Liver (tissue), 3 donors: ENCODE results near the gene HEMGN.

Source experiments
- HNF4A ChIP-seq, 2 donors: conservative IDR thresholded peaks; 2 replicates each; pipeline ENCODE4 v1.6.1; 2016; ENCODE audit warnings: antibody characterized with exemption in 2 of 2, mild to moderate bottlenecking in 2 of 2
- HNF4G ChIP-seq: IDR thresholded peaks from 2 replicates; pipeline ENCODE4 v1.6.1; 2016; ENCODE audit warnings: antibody characterized with exemption
- JUND ChIP-seq, 2 donors: IDR thresholded peaks; 2 replicates each; pipeline ENCODE4 v1.6.1; 2016; ENCODE audit warnings: antibody characterized with exemption in 2 of 2
- RAD21 ChIP-seq, 2 donors: IDR thresholded peaks; 2 replicates each; pipeline ENCODE4 v1.6.1; 2016; ENCODE audit warnings: antibody characterized with exemption in 2 of 2, mild to moderate bottlenecking in 2 of 2
- RXRA ChIP-seq, 2 donors: IDR thresholded peaks; 2 replicates each; pipeline ENCODE4 v1.6.1; 2017 to 2018; ENCODE audit warnings: antibody characterized with exemption in 2 of 2, mild to moderate bottlenecking in 1 of 2
- TAF1 ChIP-seq: conservative IDR thresholded peaks from 2 replicates; pipeline ENCODE4 v1.6.1; 2016; ENCODE audit warnings: antibody characterized with exemption, mild to moderate bottlenecking
- ZBTB33 ChIP-seq: IDR thresholded peaks from 2 replicates; pipeline ENCODE4 v1.6.1; 2016; ENCODE audit warnings: antibody characterized with exemption
- TF ChIP-seq, protein P1 (sequence below): IDR thresholded peaks from 2 replicates; pipeline ENCODE4 v1.6.1; 2016; ENCODE audit warnings: antibody characterized with exemption, mild to moderate bottlenecking
- TF ChIP-seq, protein P2 (sequence below): fragments of 150-350 bp; IDR thresholded peaks from 2 replicates; pipeline ENCODE4 v1.5.1; 2017; ENCODE audit warnings: improper control_type of control experiment, low read depth, low read length; ENCODE audit not compliant: missing input control
- TF ChIP-seq, protein P3 (sequence below): IDR thresholded peaks from 2 replicates; pipeline ENCODE4 v1.6.1; 2016; ENCODE audit warnings: antibody characterized with exemption
- TF ChIP-seq, protein P4 (sequence below): IDR thresholded peaks from 2 replicates; pipeline ENCODE4 v1.6.1; 2016; ENCODE audit warnings: antibody characterized with exemption
- donor health status: healthy.
- donor health status: healthy.

GRCh38 chr9:97930972-97931371 lies 7.0 kb downstream of the HEMGN start:
- TF ChIP-seq, protein P1, sequence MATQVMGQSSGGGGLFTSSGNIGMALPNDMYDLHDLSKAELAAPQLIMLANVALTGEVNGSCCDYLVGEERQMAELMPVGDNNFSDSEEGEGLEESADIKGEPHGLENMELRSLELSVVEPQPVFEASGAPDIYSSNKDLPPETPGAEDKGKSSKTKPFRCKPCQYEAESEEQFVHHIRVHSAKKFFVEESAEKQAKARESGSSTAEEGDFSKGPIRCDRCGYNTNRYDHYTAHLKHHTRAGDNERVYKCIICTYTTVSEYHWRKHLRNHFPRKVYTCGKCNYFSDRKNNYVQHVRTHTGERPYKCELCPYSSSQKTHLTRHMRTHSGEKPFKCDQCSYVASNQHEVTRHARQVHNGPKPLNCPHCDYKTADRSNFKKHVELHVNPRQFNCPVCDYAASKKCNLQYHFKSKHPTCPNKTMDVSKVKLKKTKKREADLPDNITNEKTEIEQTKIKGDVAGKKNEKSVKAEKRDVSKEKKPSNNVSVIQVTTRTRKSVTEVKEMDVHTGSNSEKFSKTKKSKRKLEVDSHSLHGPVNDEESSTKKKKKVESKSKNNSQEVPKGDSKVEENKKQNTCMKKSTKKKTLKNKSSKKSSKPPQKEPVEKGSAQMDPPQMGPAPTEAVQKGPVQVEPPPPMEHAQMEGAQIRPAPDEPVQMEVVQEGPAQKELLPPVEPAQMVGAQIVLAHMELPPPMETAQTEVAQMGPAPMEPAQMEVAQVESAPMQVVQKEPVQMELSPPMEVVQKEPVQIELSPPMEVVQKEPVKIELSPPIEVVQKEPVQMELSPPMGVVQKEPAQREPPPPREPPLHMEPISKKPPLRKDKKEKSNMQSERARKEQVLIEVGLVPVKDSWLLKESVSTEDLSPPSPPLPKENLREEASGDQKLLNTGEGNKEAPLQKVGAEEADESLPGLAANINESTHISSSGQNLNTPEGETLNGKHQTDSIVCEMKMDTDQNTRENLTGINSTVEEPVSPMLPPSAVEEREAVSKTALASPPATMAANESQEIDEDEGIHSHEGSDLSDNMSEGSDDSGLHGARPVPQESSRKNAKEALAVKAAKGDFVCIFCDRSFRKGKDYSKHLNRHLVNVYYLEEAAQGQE = no peak
- TF ChIP-seq, protein P2, sequence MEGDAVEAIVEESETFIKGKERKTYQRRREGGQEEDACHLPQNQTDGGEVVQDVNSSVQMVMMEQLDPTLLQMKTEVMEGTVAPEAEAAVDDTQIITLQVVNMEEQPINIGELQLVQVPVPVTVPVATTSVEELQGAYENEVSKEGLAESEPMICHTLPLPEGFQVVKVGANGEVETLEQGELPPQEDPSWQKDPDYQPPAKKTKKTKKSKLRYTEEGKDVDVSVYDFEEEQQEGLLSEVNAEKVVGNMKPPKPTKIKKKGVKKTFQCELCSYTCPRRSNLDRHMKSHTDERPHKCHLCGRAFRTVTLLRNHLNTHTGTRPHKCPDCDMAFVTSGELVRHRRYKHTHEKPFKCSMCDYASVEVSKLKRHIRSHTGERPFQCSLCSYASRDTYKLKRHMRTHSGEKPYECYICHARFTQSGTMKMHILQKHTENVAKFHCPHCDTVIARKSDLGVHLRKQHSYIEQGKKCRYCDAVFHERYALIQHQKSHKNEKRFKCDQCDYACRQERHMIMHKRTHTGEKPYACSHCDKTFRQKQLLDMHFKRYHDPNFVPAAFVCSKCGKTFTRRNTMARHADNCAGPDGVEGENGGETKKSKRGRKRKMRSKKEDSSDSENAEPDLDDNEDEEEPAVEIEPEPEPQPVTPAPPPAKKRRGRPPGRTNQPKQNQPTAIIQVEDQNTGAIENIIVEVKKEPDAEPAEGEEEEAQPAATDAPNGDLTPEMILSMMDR = no peak
- no peak for TF ChIP-seq ZBTB33
- no peak for TF ChIP-seq TAF1
- TF ChIP-seq JUND (IDR thresholded peaks at IDR 0.05) = no peak
- no peak for TF ChIP-seq RXRA (IDR thresholded peaks at IDR 0.05)
- TF ChIP-seq, protein P3, sequence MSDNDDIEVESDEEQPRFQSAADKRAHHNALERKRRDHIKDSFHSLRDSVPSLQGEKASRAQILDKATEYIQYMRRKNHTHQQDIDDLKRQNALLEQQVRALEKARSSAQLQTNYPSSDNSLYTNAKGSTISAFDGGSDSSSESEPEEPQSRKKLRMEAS = no peak
- TF ChIP-seq HNF4G = no peak
- TF ChIP-seq, protein P4, sequence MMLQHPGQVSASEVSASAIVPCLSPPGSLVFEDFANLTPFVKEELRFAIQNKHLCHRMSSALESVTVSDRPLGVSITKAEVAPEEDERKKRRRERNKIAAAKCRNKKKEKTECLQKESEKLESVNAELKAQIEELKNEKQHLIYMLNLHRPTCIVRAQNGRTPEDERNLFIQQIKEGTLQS = no peak
- TF ChIP-seq HNF4A (conservative IDR thresholded peaks at IDR 0.05) = no peak
- TF ChIP-seq RAD21 (IDR thresholded peaks at IDR 0.05) = no peak
